H1 (cell line): ENCODE measurements around the gene LILRB2. TPM values are rescaled to one million over a fixed set of nuclear protein-coding genes. Genes with fewer than 3 reads are reported as not detected.

Experiments
- CHD1 ChIP-seq: IDR thresholded peaks from 2 replicates; pipeline ENCODE4 v1.6.1; 2012; ENCODE audit warnings: low read depth, low read length, improper control_type of control experiment
- JUND ChIP-seq: IDR thresholded peaks from 2 replicates; pipeline ENCODE4 v1.6.1; 2011; ENCODE audit warnings: mild to moderate bottlenecking, improper control_type of control experiment, low read length
- POU5F1 ChIP-seq: IDR thresholded peaks from 2 replicates; pipeline ENCODE4 v1.6.1; 2011; ENCODE audit warnings: low read depth, mild to moderate bottlenecking, low read length, moderate library complexity
- TAF7 ChIP-seq: optimal IDR thresholded peaks from 2 replicates; pipeline ENCODE3; 2011; ENCODE audit warnings: low read depth, mild to moderate bottlenecking, inconsistent platforms, low read length, moderate library complexity, borderline replicate concordance
- TEAD4 ChIP-seq: IDR thresholded peaks from 2 replicates; pipeline ENCODE4 v1.6.1; 2012; ENCODE audit warnings: low read depth, low read length, inconsistent platforms, mixed read lengths
- polyA plus RNA-seq, 7 experiments: library from polyadenylated mRNA; depleted of rRNA in 3 of 7; stranded (reverse) in 5 of 7; unstranded in 2 of 7; fragments of >200 nt in 5 of 7; fragments of 200-250 nt in 2 of 7; gene quantifications; 1 replicate in 5 of 7; 2 replicates in 1 of 7; 4 replicates in 1 of 7; pipeline versions ENCODE4 v1.2.1 to v1.2.3, GENCODE V29; 2011 to 2013; ENCODE audit warnings: missing spikeins in 2 of 7, mixed read lengths in 2 of 7
- total RNA-seq: library from RNA; stranded (reverse); fragmentation: NEBNext Ultra II Directional; extraction: Animal tissue kit (Norgen Biotek cat#: 25700); gene quantifications from 2 replicates; pipeline ENCODE4 v1.2.1, GENCODE V29; 2021

Gene LILRB2
- total and polyA plus RNA-seq, 2 of the 8 experiments (the other 6 are each of a cell fraction or from before 2014, with no cell fraction given) = not detected

GRCh38 chr19:54299126-54299498, 18.2 kb upstream of the LILRB2 start (continued):
- TF ChIP-seq CHD1 = no peak
- TF ChIP-seq TEAD4 = no peak
- TF ChIP-seq TAF7 = no peak
- no peak for TF ChIP-seq JUND
- no peak for TF ChIP-seq POU5F1
